K562 (cell line): ENCODE results near the gene VPS13C.

Source experiments
- BRF2 ChIP-seq: IDR thresholded peaks from 3 replicates; pipeline ENCODE4 v1.6.1; 2011; ENCODE audit warnings: borderline replicate concordance, mild to moderate bottlenecking; ENCODE audit not compliant: insufficient read length, insufficient read depth
- CBFB ChIP-seq: sonication (generic); formaldehyde crosslinking; IDR thresholded peaks from 2 replicates; pipeline ENCODE4 v1.4.0; 2020; ENCODE audit warnings: mild to moderate bottlenecking, missing genetic modification reagents
- CREB3 ChIP-seq: fragments of 450-650 bp; conservative IDR thresholded peaks from 2 replicates; pipeline ENCODE4 v1.6.1; 2016; ENCODE audit warnings: missing genetic modification characterization, low read depth, mild to moderate bottlenecking, missing compliant biosample characterization, moderate library complexity
- CTCF ChIP-seq, 3 experiments: IDR thresholded peaks in 2 of 3; conservative IDR thresholded peaks in 1 of 3; 2 replicates each; pipeline ENCODE4 v1.5.1; 2011 to 2012; ENCODE audit warnings: low read length in 3 of 3, mild to moderate bottlenecking in 3 of 3, control low read depth in 2 of 3, improper control_type of control experiment in 1 of 3, inconsistent platforms in 1 of 3, low read depth in 1 of 3, mixed read lengths in 1 of 3, moderate library complexity in 1 of 3; ENCODE audit not compliant: insufficient read depth in 2 of 3
- EZH2 ChIP-seq: IDR thresholded peaks from 2 replicates; pipeline ENCODE4 v1.6.1; 2012; ENCODE audit warnings: low read depth, mild to moderate bottlenecking, inconsistent platforms, low read length, borderline replicate concordance
- HCFC1 ChIP-seq: IDR thresholded peaks from 2 replicates; pipeline ENCODE4 v1.6.1; 2012; ENCODE audit warnings: low read depth, low read length, improper control_type of control experiment
- HMGXB4 ChIP-seq: sonication (generic); formaldehyde crosslinking; IDR thresholded peaks from 2 replicates; pipeline ENCODE4 v1.8.1; 2023; ENCODE audit warnings: mild to moderate bottlenecking, missing genetic modification reagents
- L3MBTL2 ChIP-seq: fragments of 450-650 bp; IDR thresholded peaks from 2 replicates; pipeline ENCODE4 v1.6.1; 2016; ENCODE audit warnings: mild to moderate bottlenecking, moderate library complexity
- REST ChIP-seq, 2 experiments: fragments of 450-650 bp; formaldehyde crosslinking in 1 of 2; IDR thresholded peaks; 2 replicates each; pipeline versions ENCODE4 v1.4.0 to v1.6.1; 2014 to 2020; ENCODE audit warnings: mild to moderate bottlenecking in 2 of 2, borderline replicate concordance in 1 of 2, low read depth in 1 of 2
- ZNF253 ChIP-seq: fragments of 250-450 bp; sonication (Bioruptor Pico); conservative IDR thresholded peaks from 2 replicates; pipeline ENCODE4 v1.6.1; 2021; ENCODE audit warnings: mild to moderate bottlenecking

GRCh38 chr15:62060113-62060895, at the start of gene VPS13C:
- TF ChIP-seq HMGXB4 (CRISPR knock-in tag) (no peak), L3MBTL2 (peak; percentile 92), REST (IDR thresholded peaks at IDR 0.05; ENCODE audit: borderline replicate concordance) (peak; percentile 65), REST (CRISPR knock-in tag; IDR thresholded peaks at IDR 0.05; ENCODE audit: low read depth) (peak; percentile 26; the same call in 1 of the 2 replicates), EZH2 (no peak), CTCF (IDR thresholded peaks at IDR 0.05 in 2 of 3, conservative IDR thresholded peaks at IDR 0.05 in 1 of 3; ENCODE audit: insufficient read depth in 2 of 3, low read depth in 1 of 3, low read length in 3 of 3) (peak; percentile 78 to 87 (median 79)), HCFC1 (peak; percentile 61), CBFB (no peak), BRF2 (no peak), CREB3 (no peak), ZNF253 (CRISPR knock-in tag) (no peak)
